Neural cell (in vitro differentiated cells): ENCODE results near the gene INPP4B. TPM values are rescaled to one million over a fixed set of nuclear protein-coding genes. Genes with fewer than 3 reads are reported as not detected.
"Not testable (repeated sequence)": the region's sequence is repeated elsewhere in the genome, so short reads cannot be mapped to it uniquely, and the experiment has no call there.

Source experiments
- H2AFZ ChIP-seq: fragments of 200-600, 300-800 bp; sonication (generic), shearing (Covaris generic); 2 replicates; pipeline ENCODE4 v1.6.0; 2014; ENCODE audit warnings: low read depth, mild to moderate bottlenecking, antibody characterized with exemption, low read length, moderate library complexity
- H3F3A ChIP-seq: fragments of 200-600 bp; shearing (Covaris generic); 2 replicates; pipeline ENCODE4 v1.6.1; 2016; ENCODE audit warnings: mild to moderate bottlenecking, moderate library complexity, mixed read lengths, antibody characterized with exemption, low read length; ENCODE audit not compliant: insufficient read depth, poor library complexity, severe bottlenecking
- H3K27ac ChIP-seq: fragments of 200-600, 300-800 bp; sonication (generic), shearing (Covaris generic); 2 replicates; pipeline ENCODE4 v1.5.1; 2014; ENCODE audit warnings: mild to moderate bottlenecking, low read length, moderate library complexity
- H3K27me3 ChIP-seq: fragments of 300-800, 200-600 bp; sonication (generic), shearing (Covaris generic); 2 replicates; pipeline ENCODE4 v1.6.0; 2014; ENCODE audit warnings: mild to moderate bottlenecking, low read depth, low read length, moderate library complexity; ENCODE audit not compliant: insufficient read depth
- H3K36me3 ChIP-seq: fragments of 300-800, 200-600 bp; sonication (generic), shearing (Covaris generic); 2 replicates; pipeline ENCODE4 v1.5.1; 2014; ENCODE audit warnings: mild to moderate bottlenecking, antibody characterized with exemption, low read length, moderate library complexity; ENCODE audit not compliant: insufficient read depth
- H3K4me2 ChIP-seq: fragments of 300-800, 200-600 bp; sonication (generic), shearing (Covaris generic); 2 replicates; pipeline ENCODE4 v1.6.0; 2014; ENCODE audit warnings: mild to moderate bottlenecking, low read length
- H3K4me3 ChIP-seq: fragments of 300-800, 200-600 bp; sonication (generic), shearing (Covaris generic); 2 replicates; pipeline ENCODE4 v1.5.1; 2014; ENCODE audit warnings: mild to moderate bottlenecking, low read length, moderate library complexity
- H3K79me2 ChIP-seq: fragments of 200-600 bp; shearing (Covaris generic); replicated peaks from 2 replicates; pipeline ENCODE4 v1.6.0; 2014; ENCODE audit warnings: mild to moderate bottlenecking, low read length, moderate library complexity; ENCODE audit not compliant: insufficient read depth
- H3K9ac ChIP-seq: fragments of 300-800, 200-600 bp; sonication (generic), shearing (Covaris generic); 2 replicates; pipeline ENCODE4 v1.6.1; 2016; ENCODE audit warnings: mild to moderate bottlenecking, low read length, mixed read lengths
- H3K9me2 ChIP-seq: fragments of 200-600 bp; shearing (Covaris generic); 2 replicates; pipeline ENCODE4 v1.6.1; 2016; ENCODE audit warnings: mild to moderate bottlenecking, low read length, mixed read lengths; ENCODE audit not compliant: insufficient read depth
- H3K9me3 ChIP-seq: fragments of 200-600, 300-800 bp; sonication (generic), shearing (Covaris generic); 2 replicates; pipeline ENCODE4 v1.6.1; 2016; ENCODE audit warnings: mild to moderate bottlenecking, mixed run types, low read length, moderate library complexity, mixed read lengths
- H4K20me1 ChIP-seq: fragments of 200-600 bp; shearing (Covaris generic); 2 replicates; pipeline ENCODE4 v1.6.1; 2016; ENCODE audit warnings: mild to moderate bottlenecking, mixed run types; ENCODE audit not compliant: insufficient read depth
- EP300 ChIP-seq: fragments of 450-650 bp; conservative IDR thresholded peaks from 2 replicates; pipeline ENCODE4 v1.6.1; 2014; ENCODE audit warnings: antibody characterized with exemption, mild to moderate bottlenecking, moderate library complexity; ENCODE audit not compliant: poor library complexity, severe bottlenecking
- EZH2 ChIP-seq: fragments of 200-600, 300-800 bp; shearing (Covaris generic), sonication (generic); IDR thresholded peaks from 2 replicates; pipeline ENCODE4 v1.6.1; 2014; ENCODE audit warnings: antibody characterized with exemption, low read length, borderline replicate concordance, mild to moderate bottlenecking; ENCODE audit not compliant: insufficient read depth, poor library complexity, severe bottlenecking
- MXI1 ChIP-seq: fragments of 450-650 bp; conservative IDR thresholded peaks from 2 replicates; pipeline ENCODE4 v1.6.1; 2014; ENCODE audit warnings: antibody characterized with exemption, mild to moderate bottlenecking; ENCODE audit not compliant: poor library complexity, severe bottlenecking
- POLR2AphosphoS5 ChIP-seq: IDR thresholded peaks from 2 replicates; pipeline ENCODE4 v1.6.1; 2012
- RAD21 ChIP-seq: fragments of 450-650 bp; conservative IDR thresholded peaks from 2 replicates; pipeline ENCODE4 v1.6.1; 2014; ENCODE audit warnings: antibody characterized with exemption, mild to moderate bottlenecking, moderate library complexity
- SMC3 ChIP-seq: fragments of 450-650 bp; conservative IDR thresholded peaks from 2 replicates; pipeline ENCODE4 v1.6.1; 2014; ENCODE audit warnings: antibody characterized with exemption, mild to moderate bottlenecking, moderate library complexity; ENCODE audit not compliant: poor library complexity
- TAF1 ChIP-seq: IDR thresholded peaks from 2 replicates; pipeline ENCODE4 v1.6.1; 2012; ENCODE audit warnings: low read depth
- polyA plus RNA-seq: library from polyadenylated mRNA; depleted of rRNA; stranded (reverse); fragments of >200 nt; gene quantifications from 2 replicates; pipeline ENCODE4 v1.2.3, GENCODE V29; 2014
- TF ChIP-seq, protein P1 (sequence below): IDR thresholded peaks from 2 replicates; pipeline ENCODE4 v1.6.1; 2012; ENCODE audit warnings: borderline replicate concordance
- TF ChIP-seq, protein P2 (sequence below): fragments of 450-650 bp; IDR thresholded peaks from 2 replicates; pipeline ENCODE4 v1.5.1; 2014; ENCODE audit warnings: antibody characterized with exemption, mild to moderate bottlenecking, moderate library complexity; ENCODE audit not compliant: poor library complexity, severe bottlenecking

The INPP4B gene
- polyA plus RNA-seq, 1 donor from 2014 or later: 0.30 TPM

DNA sequence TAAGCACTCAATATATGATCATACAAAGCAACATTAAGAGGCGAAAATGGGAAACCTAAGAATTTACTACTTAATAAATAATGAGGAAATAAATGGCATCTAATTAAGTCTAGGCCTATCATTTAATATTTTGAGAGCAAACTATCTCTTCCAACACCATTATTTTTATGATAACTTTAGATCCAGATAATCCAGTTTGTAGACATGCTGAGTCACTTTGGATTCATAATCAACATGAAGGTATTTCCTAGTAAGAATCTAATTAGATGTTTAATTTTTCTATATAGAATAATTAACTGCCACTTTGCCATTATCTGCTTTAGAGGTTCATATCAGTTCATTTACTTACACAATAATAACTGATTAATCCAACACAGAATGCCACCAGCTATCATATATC lies 336.2 kb downstream of the INPP4B start:
- Histone ChIP-seq H3K27me3 (no peaks in the 10 kb centered on the region), H3K4me3 (no peak overlapping the region), H3K9me3 (no peaks in the 10 kb centered on the region), H3K27ac (no peak overlapping the region), H3K36me3 (no peaks in the 10 kb centered on the region), H3F3A (no peaks in the 10 kb centered on the region), H3K9ac (no peak overlapping the region), H3K4me2 (no peak overlapping the region), H3K79me2 (no peaks in the 10 kb centered on the region), H2AFZ (no peak overlapping the region), H3K9me2 (no peaks in the 10 kb centered on the region), H4K20me1 (no peaks in the 10 kb centered on the region)
- TF ChIP-seq TAF1 (no peak), EP300 (no peak), MXI1 (no peak), EZH2 (no peak), SMC3 (no peak), RAD21 (no peak), POLR2AphosphoS5 (no peak)
- TF ChIP-seq, protein P1, sequence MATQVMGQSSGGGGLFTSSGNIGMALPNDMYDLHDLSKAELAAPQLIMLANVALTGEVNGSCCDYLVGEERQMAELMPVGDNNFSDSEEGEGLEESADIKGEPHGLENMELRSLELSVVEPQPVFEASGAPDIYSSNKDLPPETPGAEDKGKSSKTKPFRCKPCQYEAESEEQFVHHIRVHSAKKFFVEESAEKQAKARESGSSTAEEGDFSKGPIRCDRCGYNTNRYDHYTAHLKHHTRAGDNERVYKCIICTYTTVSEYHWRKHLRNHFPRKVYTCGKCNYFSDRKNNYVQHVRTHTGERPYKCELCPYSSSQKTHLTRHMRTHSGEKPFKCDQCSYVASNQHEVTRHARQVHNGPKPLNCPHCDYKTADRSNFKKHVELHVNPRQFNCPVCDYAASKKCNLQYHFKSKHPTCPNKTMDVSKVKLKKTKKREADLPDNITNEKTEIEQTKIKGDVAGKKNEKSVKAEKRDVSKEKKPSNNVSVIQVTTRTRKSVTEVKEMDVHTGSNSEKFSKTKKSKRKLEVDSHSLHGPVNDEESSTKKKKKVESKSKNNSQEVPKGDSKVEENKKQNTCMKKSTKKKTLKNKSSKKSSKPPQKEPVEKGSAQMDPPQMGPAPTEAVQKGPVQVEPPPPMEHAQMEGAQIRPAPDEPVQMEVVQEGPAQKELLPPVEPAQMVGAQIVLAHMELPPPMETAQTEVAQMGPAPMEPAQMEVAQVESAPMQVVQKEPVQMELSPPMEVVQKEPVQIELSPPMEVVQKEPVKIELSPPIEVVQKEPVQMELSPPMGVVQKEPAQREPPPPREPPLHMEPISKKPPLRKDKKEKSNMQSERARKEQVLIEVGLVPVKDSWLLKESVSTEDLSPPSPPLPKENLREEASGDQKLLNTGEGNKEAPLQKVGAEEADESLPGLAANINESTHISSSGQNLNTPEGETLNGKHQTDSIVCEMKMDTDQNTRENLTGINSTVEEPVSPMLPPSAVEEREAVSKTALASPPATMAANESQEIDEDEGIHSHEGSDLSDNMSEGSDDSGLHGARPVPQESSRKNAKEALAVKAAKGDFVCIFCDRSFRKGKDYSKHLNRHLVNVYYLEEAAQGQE: no peak
- TF ChIP-seq, protein P2, sequence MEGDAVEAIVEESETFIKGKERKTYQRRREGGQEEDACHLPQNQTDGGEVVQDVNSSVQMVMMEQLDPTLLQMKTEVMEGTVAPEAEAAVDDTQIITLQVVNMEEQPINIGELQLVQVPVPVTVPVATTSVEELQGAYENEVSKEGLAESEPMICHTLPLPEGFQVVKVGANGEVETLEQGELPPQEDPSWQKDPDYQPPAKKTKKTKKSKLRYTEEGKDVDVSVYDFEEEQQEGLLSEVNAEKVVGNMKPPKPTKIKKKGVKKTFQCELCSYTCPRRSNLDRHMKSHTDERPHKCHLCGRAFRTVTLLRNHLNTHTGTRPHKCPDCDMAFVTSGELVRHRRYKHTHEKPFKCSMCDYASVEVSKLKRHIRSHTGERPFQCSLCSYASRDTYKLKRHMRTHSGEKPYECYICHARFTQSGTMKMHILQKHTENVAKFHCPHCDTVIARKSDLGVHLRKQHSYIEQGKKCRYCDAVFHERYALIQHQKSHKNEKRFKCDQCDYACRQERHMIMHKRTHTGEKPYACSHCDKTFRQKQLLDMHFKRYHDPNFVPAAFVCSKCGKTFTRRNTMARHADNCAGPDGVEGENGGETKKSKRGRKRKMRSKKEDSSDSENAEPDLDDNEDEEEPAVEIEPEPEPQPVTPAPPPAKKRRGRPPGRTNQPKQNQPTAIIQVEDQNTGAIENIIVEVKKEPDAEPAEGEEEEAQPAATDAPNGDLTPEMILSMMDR: no peak

DNA sequence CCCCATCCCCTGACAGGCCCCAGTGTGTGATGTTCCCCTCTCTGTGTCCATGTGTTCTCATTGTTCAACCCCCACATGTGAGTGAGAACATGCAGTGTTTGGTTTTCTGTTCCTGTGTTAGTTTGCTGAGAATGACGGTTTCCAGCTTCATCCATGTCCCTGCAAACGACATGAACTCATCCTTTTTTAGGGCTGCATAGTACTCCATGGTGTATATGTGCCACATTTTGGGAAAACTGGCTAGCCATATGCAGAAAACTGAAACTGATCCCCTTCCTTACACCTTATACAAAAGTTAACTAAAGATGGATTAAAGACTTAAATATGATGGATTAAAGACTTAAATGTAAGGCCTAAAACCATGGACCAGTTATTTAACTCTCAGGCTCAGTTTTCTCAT lies 336.7 kb downstream of the INPP4B start:
- not testable (repeated sequence) for H4K20me1 ChIP-seq, H3K9me3 ChIP-seq, H3K4me2 ChIP-seq, H3F3A ChIP-seq, H3K79me2 ChIP-seq, H3K9me2 ChIP-seq, H3K9ac ChIP-seq, H3K36me3 ChIP-seq, H3K4me3 ChIP-seq, H2AFZ ChIP-seq, H3K27me3 ChIP-seq, H3K27ac ChIP-seq

DNA sequence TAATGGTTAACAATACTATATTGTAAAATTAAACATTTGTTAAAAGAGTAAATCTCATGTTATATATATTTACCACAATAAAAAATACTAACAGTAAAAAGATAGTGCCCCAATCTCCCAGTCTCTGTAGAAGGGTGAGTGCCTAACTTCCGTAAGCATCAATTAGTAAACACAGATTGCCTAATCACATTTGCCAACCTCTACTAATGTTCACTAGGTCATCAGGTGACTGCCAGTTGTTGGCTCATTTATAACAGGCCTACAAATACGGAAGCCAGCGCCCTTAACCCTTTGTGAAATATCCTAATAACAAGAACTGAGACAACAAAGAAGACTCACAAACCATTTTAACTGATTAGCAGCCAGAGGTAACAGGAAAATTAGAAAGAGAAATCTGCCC lies 345.1 kb downstream of the INPP4B start:
- no peaks in the 10 kb centered on the region for H3K36me3 ChIP-seq
- H3F3A ChIP-seq: no peaks in the 10 kb centered on the region
- no peaks in the 10 kb centered on the region for H3K9me3 ChIP-seq
- H3K27me3 ChIP-seq: no peaks in the 10 kb centered on the region
- no peak overlapping the region for H2AFZ ChIP-seq
- TF ChIP-seq EP300 (no peak), MXI1 (no peak), TAF1 (no peak), POLR2AphosphoS5 (no peak), EZH2 (no peak), RAD21 (no peak), SMC3 (no peak)
- TF ChIP-seq, protein P1: no peak
- TF ChIP-seq, protein P2: no peak
- H3K9me2 ChIP-seq: no peaks in the 10 kb centered on the region
- no peak overlapping the region for H3K4me2 ChIP-seq
- no peak overlapping the region for H3K27ac ChIP-seq
- no peak overlapping the region for H3K9ac ChIP-seq
- H3K79me2 ChIP-seq: no peaks in the 10 kb centered on the region
- H4K20me1 ChIP-seq: no peaks in the 10 kb centered on the region
- H3K4me3 ChIP-seq: no peak overlapping the region
